Stimulated activated CD8-positive, alpha-beta memory T cell treated with anti-CD3 and anti-CD28 coated beads, Interleukin-4, amount 100 ng/mL, for 24 hours (primary cell): ENCODE results near the gene ZXDC.

ENCODE experiments used
- DNase-seq: peaks from one replicate; pipeline ENCODE4 v3.0.0-alpha.2; 2020; ENCODE audit warnings: low read depth

ZXDC gene

DNA sequence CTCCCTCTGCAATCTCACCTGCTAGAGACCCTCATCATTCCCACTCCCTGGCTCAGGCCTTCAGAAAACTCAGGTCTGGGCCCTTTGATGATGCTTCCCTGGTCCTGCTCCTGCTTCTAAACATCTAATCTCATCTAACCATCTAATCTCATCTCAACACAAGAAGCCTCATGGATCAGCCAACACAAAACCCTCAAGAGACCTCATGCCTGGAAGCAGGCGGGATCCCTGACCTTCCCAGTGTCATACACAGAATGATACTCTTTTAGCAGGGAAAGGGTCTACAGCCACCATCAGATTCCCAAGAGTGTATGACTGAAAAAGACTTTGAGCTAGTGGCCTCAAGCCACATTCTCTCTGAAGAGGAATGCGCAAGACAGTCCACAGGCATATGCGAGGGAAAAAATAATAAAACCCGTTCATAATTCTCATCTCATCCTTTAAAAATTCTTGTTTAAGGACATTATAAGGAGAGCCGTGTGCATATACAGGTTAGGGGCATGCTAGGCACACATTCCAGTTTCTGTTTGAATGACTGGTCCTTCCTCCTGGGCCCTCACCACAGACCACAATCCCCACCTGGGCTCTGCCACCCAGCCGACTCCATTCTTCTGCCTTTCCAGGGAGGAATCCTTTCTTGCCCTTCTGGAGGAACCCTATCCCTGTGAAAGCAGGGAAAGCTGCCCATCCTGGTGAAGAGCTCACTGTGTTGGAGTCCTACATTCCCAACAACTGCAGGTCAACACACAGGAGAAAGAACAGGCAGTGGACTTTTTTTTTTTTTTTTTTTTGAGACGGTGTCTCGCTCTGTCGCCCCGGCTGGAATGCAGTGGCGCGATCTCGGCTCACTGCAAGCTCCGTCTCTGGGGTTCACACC lies 2.2 kb downstream of the ZXDC start:
- DNase-seq: no peak

- no peak for DNase-seq
These were observed 3.2 kb downstream of the ZXDC start for GRCh38 chr3:126472277-126473006.

DNA sequence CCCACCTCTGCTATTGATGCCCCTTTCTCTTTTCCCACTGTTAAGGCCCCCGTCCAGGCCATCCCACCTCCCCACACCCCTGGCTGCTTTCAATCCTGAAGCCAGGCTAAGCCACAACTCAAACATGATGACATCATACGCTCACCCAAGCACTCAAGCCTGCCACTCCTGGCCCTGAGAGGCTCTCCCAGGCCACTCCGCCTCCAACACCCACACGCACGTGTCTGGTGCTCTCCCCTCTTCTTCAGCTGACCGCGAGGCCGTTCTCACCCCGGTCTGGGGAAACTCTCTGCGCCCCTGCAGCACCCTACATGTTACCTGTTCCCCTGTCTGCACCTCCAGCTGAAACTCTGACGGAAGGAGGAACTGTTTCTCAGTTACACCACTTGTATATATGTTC lies 6.2 kb downstream of the ZXDC start:
- DNase-seq: no peak

DNA sequence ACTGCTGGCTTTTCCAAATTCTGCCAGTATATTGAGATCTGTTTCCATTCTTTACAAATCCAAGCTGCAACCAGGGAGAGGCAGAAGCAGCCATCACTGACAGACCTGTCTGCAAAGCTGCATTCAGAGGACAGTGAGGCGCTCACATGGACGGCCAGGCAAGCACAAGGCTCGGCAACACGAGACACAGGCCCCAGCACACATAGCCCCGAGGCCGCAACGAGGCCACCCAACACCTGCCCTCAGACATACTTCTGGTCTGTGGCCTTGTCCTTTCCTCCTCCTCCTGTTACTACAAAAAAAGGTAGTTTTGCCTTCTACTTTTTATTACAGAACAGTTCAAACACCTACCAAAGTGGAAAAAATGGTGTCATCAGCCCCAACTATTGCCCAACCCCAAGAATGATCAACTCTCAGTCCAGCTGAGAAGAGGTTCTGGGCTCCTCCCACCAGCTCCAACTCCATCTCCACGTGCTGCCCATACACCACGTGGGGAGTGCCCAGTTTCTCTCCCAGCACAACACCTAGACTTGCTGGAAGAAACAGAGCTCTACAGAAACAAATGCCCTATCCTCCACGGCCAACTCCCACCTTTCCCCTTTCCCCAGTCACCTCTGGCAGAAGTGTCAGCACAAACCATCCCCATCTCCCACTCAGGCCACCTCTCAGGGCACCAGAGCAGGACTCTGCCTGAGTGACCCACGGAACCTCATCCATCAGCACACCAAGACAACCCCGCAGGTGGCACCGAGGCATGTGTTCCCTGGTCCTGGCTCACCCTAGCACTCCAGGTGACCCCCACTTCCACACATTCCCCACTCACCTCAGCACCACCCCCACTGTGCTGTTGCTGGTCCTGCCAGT lies 7.4 kb downstream of the ZXDC start:
- no peak for DNase-seq

- no peak for DNase-seq
These were observed 8.1 kb downstream of the ZXDC start for GRCh38 chr3:126467611-126467955.

DNA sequence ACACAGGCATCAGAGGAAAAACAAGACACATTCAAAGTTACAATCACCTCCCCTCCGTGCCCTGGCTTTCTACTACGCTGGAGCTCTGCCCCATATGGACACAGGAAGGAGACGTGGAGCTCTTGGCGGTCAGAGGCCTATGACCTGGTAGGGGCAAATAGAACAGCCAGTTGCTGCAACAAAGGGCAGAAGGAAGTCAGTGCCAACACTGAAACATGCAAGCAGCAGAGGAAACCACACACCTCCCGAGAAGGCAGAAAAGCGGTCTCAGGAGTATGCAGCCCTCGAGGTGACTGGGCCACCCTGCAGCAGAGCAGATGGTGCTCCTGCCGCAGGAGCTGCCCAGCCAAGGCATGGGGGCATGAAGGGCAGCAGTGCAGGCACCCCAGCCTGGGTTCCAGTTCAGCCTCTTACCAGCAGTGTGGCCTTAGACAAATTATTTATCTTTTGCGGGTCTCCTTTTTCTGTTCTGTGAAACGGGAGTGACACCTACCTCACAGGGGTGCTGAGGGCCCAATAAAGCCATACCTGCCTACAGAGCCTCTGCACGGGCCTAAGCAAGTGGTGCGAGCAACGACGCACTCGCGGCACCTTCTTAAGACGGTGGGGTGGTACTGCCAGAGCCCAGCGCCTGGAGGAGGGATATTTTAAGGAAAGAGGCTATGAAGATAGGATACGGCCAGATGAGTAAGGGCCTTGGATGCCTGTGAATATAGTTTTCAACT lies 8.6 kb downstream of the ZXDC start:
- no peak for DNase-seq

DNA sequence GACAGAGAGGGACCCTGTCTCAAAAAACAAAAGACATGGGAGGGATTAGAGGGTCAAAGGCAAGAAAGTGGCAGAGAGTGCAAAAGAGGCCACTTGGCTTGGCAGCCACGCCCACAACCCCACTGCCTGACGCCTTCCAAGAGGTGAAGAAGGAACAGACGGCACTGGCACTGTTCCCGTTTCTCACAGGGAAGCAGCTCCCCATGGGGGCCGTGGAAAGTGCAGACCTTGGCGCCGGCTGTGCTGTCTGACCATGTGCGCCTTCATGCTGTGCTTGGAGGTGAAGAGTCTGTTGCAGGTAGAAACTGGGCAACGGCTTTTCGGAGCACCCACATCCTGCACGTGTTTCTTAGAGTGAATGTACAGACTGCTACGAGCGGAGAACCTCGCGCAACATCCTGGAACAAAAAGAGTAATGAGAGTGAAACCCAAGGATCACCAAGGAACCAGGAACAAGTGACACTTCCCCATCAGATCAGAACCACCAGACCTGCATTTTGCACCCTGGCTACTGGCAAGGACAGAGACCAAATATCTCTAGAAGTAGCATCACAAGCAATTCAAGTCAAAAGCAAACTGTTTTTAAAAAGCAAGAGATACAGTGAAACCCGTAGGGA lies 9.7 kb downstream of the ZXDC start:
- DNase-seq: no peak

GRCh38 chr3:126464997-126465396 lies 10.7 kb downstream of the ZXDC start:
- DNase-seq: no peak

- no peak for DNase-seq
These were observed 11.2 kb downstream of the ZXDC start for GRCh38 chr3:126464494-126464893.

DNA sequence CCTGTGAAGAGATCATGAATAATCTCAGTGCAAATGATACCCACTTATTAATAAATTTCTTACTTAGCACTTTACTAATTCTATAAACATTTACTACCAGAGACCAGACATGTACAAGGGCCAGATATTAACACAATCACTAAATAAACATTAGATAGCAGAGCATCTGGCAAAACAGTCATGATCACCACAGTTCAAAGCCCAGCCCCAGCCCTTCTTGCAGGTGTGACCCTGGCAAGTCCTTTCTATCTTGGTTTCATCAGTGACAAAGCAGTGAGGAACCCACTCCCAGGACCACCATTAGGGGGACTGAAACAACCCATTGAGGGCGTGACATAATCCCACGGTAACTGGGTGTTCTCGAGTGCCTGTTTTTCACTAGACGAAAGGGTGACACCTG lies 11.6 kb downstream of the ZXDC start:
- no peak for DNase-seq

DNA sequence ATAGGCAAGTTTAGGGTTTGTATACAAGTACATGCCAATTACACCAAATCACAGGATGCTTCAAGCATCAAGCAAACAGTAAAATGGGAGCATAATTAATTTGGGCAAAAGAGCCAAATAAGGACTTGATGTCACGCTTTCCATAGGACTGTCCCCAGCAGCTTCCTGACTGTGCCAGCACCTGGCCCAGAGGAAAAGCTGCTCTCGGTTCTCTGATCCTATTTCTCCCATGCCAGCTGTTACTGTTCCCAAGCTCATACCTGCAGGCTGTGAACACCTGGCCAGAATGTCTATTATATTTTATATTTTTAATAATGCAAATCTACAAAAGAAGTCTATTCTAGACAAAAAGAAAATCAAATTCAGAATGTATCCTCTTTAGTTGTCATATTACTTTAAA lies 12.2 kb downstream of the ZXDC start:
- DNase-seq: no peak

GRCh38 chr3:126461450-126462070 lies 14.1 kb downstream of the ZXDC start:
- no peak for DNase-seq

- DNase-seq: no peak
These were observed 15.3 kb downstream of the ZXDC start for GRCh38 chr3:126460381-126460780.

DNA sequence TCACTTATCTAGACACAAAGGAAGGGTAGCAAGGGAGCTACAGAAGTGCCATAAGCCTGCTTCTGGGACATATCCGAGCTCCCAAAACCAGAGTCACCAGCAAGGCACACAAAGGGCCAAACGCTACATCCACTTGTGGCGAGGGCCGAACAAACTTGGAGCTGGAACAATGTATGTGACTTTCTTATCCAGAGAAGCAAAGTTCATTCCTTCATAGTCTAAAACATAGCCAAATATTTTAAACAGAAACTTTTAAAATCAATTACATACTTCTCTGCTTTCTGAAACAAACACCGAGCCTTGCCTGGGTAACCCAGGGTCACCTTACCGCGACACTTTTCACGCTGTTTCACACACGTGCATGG lies 15.9 kb downstream of the ZXDC start:
- DNase-seq: no peak

- no peak for DNase-seq
These were observed 16.5 kb downstream of the ZXDC start for GRCh38 chr3:126459111-126459762.

DNA sequence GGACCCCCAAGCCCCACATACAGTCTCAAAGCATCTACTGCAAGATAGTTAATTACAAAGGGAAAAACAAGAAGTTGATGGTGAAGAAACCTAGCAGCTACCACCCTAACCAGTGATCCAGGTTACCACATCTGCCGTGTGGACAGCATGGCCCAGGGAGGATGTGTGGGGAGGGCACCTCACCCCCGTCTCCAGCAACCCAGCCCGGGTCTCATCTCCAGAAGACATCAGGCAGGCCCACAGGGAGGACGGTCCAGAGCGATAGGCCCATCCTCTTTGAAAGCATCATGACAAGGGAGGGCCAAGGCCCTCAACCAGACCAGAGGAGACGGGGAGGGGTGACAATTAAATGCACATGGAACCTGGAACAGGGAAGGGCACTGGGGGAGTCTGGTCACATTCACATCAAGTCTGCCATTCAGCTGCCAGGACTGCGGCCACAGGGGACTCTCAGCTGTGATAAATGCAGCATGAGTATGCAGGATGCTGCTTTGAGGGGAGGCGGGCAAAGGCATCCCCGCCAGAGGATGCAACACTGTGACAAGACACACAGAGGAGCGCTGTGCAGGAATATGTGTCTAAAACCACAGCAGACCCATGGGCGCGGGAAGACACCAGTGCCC lies 18.8 kb downstream of the ZXDC start:
- no peak for DNase-seq

DNA sequence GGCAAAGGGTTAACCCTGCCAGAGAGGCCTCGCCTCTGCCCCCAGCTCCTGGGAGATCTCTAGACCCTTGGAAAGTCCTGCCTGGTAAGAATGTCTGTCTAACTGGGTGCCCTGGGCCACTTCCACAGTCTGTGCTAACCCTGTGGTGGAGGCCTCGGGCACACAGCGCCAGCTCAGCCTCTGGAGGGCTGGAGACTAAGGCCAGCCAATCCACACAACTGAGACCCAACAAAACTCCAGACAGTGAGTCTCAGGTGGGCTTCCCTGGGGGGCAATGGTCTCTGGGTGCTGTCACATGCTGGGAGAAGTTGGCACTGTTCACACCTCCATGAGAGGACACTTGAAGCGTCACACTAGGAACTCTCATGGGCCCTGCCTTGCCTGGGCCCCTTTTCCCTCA lies 19.5 kb downstream of the ZXDC start:
- DNase-seq: no peak

- no peak for DNase-seq
These were observed 21.1 kb downstream of the ZXDC start for GRCh38 chr3:126454437-126455198.

DNA sequence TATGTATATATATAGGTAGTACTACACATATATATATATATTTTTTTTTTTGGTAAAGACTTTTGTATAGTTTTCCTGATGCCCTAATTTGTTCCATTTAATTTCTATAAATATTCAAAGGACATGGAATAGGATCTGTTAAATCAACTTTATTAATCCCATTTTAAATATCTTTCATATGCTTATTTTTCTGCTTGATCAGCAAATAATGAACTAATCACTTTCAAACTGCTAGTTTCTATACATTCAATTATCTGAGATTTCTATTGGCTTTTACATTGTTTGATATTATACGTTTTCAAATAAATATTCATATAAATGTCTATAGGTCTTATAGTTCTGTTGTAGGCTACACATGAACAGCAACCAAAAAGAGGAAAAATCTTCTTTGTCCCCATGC lies 21.7 kb downstream of the ZXDC start:
- no peak for DNase-seq
